Astrocyte (in vitro differentiated cells and primary cell): ENCODE results near the gene PHEX. TPM values are rescaled to one million over a fixed set of nuclear protein-coding genes. Genes with fewer than 3 reads are reported as not detected.
A peak's percentile ranks its signal among the peaks of the same experiment; 100 is the strongest.

Source experiments
- DNase-seq: peaks from one replicate; pipeline ENCODE4 v3.0.0-alpha.2; 2010; ENCODE audit warnings: low read depth
- FAIRE-seq: peaks from 2 replicates; lab custom pipeline; 2011; peaks lifted over from hg19 to GRCh38; lab: Jason Lieb, UNC
- H2AFZ ChIP-seq: 2 replicates; pipeline ENCODE4 v1.6.0; 2012; ENCODE audit warnings: low read depth, low read length, inconsistent platforms
- H3K27ac ChIP-seq: 2 replicates; pipeline ENCODE4 v1.5.1; 2011; ENCODE audit warnings: low read depth, low read length, inconsistent platforms
- H3K27me3 ChIP-seq: 2 replicates; pipeline ENCODE4 v1.6.0; 2011; ENCODE audit warnings: low read length, inconsistent platforms; ENCODE audit not compliant: insufficient read depth
- H3K36me3 ChIP-seq: 2 replicates; pipeline ENCODE4 v1.5.1; 2011; ENCODE audit warnings: low read length, inconsistent platforms; ENCODE audit not compliant: insufficient read depth
- H3K4me1 ChIP-seq: 2 replicates; pipeline ENCODE4 v1.5.1; 2011; ENCODE audit warnings: low read length, inconsistent platforms; ENCODE audit not compliant: insufficient read depth
- H3K4me2 ChIP-seq: 2 replicates; pipeline ENCODE4 v1.6.0; 2012; ENCODE audit warnings: low read length, inconsistent platforms
- H3K4me3 ChIP-seq: 2 replicates; pipeline ENCODE4 v1.5.1; 2011; ENCODE audit warnings: low read depth, mild to moderate bottlenecking, low read length, inconsistent platforms; ENCODE audit not compliant: insufficient read depth
- H3K79me2 ChIP-seq: 2 replicates; pipeline ENCODE4 v1.6.0; 2012; ENCODE audit warnings: mild to moderate bottlenecking, low read length, inconsistent platforms; ENCODE audit not compliant: insufficient read depth
- H3K9ac ChIP-seq: 2 replicates; pipeline ENCODE4 v1.6.0; 2012; ENCODE audit warnings: mild to moderate bottlenecking, low read length, inconsistent platforms
- H3K9me3 ChIP-seq: 2 replicates; pipeline ENCODE4 v1.5.1; 2012; ENCODE audit warnings: low read depth, mild to moderate bottlenecking, low read length, inconsistent platforms; ENCODE audit not compliant: insufficient read depth
- H4K20me1 ChIP-seq: 2 replicates; pipeline ENCODE4 v1.6.0; 2012; ENCODE audit warnings: low read length, inconsistent platforms; ENCODE audit not compliant: insufficient read depth
- H3K27ac Mint-ChIP-seq: one replicate; pipeline ENCODE4 v1.8.0; 2021; ENCODE audit warnings: mild to moderate bottlenecking, mixed read lengths; ENCODE audit not compliant: unreplicated experiment
- H3K27me3 Mint-ChIP-seq: one replicate; pipeline ENCODE4 v1.8.0; 2021; ENCODE audit warnings: low read depth, mixed read lengths; ENCODE audit not compliant: unreplicated experiment
- H3K36me3 Mint-ChIP-seq: one replicate; pipeline ENCODE4 v1.8.0; 2021; ENCODE audit warnings: low read depth, mixed read lengths; ENCODE audit not compliant: unreplicated experiment
- H3K4me1 Mint-ChIP-seq: one replicate; pipeline ENCODE4 v1.8.0; 2021; ENCODE audit warnings: low read depth, mixed read lengths; ENCODE audit not compliant: unreplicated experiment
- H3K4me3 Mint-ChIP-seq: one replicate; pipeline ENCODE4 v1.8.0; 2021; ENCODE audit warnings: mild to moderate bottlenecking, moderate library complexity, mixed read lengths; ENCODE audit not compliant: unreplicated experiment
- H3K9me3 Mint-ChIP-seq: one replicate; pipeline ENCODE4 v1.8.0; 2021; ENCODE audit warnings: mild to moderate bottlenecking, mixed read lengths; ENCODE audit not compliant: unreplicated experiment
- EZH2 ChIP-seq: IDR thresholded peaks from 2 replicates; pipeline ENCODE4 v1.6.1; 2012; ENCODE audit warnings: mild to moderate bottlenecking, low read length, inconsistent platforms; ENCODE audit not compliant: insufficient read depth
- total RNA-seq: library from RNA; stranded (reverse); gene quantifications from 2 replicates; pipeline ENCODE4 v1.2.1, GENCODE V29; 2021
- TF ChIP-seq, protein P1 (sequence below): IDR thresholded peaks from 2 replicates; pipeline ENCODE4 v1.5.1; 2011; ENCODE audit warnings: low read depth, mild to moderate bottlenecking, inconsistent platforms, low read length, moderate library complexity; ENCODE audit not compliant: insufficient read depth

PHEX gene
- total RNA-seq, 1 donor from 2014 or later: 0.36 TPM

- H2AFZ ChIP-seq: no peak overlapping the region
- DNase-seq (no peak), FAIRE-seq (peak; percentile 39)
- TF ChIP-seq, protein P1, sequence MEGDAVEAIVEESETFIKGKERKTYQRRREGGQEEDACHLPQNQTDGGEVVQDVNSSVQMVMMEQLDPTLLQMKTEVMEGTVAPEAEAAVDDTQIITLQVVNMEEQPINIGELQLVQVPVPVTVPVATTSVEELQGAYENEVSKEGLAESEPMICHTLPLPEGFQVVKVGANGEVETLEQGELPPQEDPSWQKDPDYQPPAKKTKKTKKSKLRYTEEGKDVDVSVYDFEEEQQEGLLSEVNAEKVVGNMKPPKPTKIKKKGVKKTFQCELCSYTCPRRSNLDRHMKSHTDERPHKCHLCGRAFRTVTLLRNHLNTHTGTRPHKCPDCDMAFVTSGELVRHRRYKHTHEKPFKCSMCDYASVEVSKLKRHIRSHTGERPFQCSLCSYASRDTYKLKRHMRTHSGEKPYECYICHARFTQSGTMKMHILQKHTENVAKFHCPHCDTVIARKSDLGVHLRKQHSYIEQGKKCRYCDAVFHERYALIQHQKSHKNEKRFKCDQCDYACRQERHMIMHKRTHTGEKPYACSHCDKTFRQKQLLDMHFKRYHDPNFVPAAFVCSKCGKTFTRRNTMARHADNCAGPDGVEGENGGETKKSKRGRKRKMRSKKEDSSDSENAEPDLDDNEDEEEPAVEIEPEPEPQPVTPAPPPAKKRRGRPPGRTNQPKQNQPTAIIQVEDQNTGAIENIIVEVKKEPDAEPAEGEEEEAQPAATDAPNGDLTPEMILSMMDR: no peak
- no peak for TF ChIP-seq EZH2
- no peaks in the 10 kb centered on the region for H3K4me1 Mint-ChIP-seq
- H3K27me3 Mint-ChIP-seq: no peaks in the 10 kb centered on the region
- H3K9me3 Mint-ChIP-seq: no peaks in the 10 kb centered on the region
- no peak overlapping the region for H3K9ac ChIP-seq
- H3K36me3 Mint-ChIP-seq: no peaks in the 10 kb centered on the region
- no peaks in the 10 kb centered on the region for H3K9me3 ChIP-seq
- H3K27me3 ChIP-seq: no peaks in the 10 kb centered on the region
- H3K4me1 ChIP-seq: no peaks in the 10 kb centered on the region
- H3K4me3 ChIP-seq: no peak overlapping the region
- no peaks in the 10 kb centered on the region for H3K36me3 ChIP-seq
- H3K27ac Mint-ChIP-seq: no peak overlapping the region
- H3K27ac ChIP-seq: no peak overlapping the region
- no peak overlapping the region for H3K4me2 ChIP-seq
- H4K20me1 ChIP-seq: no peaks in the 10 kb centered on the region
- H3K4me3 Mint-ChIP-seq: no peak overlapping the region
- H3K79me2 ChIP-seq: no peaks in the 10 kb centered on the region
These were observed 152.0 kb downstream of the PHEX start for GRCh38 chrX:22184096-22184495.

- no peak overlapping the region for H3K9ac ChIP-seq
- no peaks in the 10 kb centered on the region for H3K9me3 ChIP-seq
- TF ChIP-seq EZH2: no peak
- TF ChIP-seq, protein P1: no peak
- Mint-ChIP-seq H3K27ac (no peak overlapping the region), H3K4me1 (no peaks in the 10 kb centered on the region), H3K9me3 (no peaks in the 10 kb centered on the region), H3K27me3 (no peaks in the 10 kb centered on the region), H3K4me3 (no peak overlapping the region), H3K36me3 (no peaks in the 10 kb centered on the region)
- no peak overlapping the region for H3K27ac ChIP-seq
- no peak overlapping the region for H3K4me3 ChIP-seq
- H3K4me2 ChIP-seq: no peak overlapping the region
- H3K4me1 ChIP-seq: no peaks in the 10 kb centered on the region
- FAIRE-seq (no peak), DNase-seq (no peak)
- H3K36me3 ChIP-seq: no peaks in the 10 kb centered on the region
- H3K79me2 ChIP-seq: no peaks in the 10 kb centered on the region
- H2AFZ ChIP-seq: no peak overlapping the region
- no peaks in the 10 kb centered on the region for H3K27me3 ChIP-seq
- H4K20me1 ChIP-seq: no peaks in the 10 kb centered on the region
These were observed 154.0 kb downstream of the PHEX start for GRCh38 chrX:22186165-22186564.

GRCh38 chrX:22192419-22193060 lies 160.4 kb downstream of the PHEX start:
- Histone ChIP-seq H3K9ac (no peak overlapping the region), H3K36me3 (no peaks in the 10 kb centered on the region), H3K27me3 (no peaks in the 10 kb centered on the region), H3K9me3 (no peaks in the 10 kb centered on the region), H4K20me1 (no peaks in the 10 kb centered on the region), H3K4me1 (no peaks in the 10 kb centered on the region), H2AFZ (no peak overlapping the region), H3K4me3 (no peak overlapping the region), H3K79me2 (no peaks in the 10 kb centered on the region), H3K4me2 (peak overlapping the region; percentile 46), H3K27ac (no peak overlapping the region)
- TF ChIP-seq EZH2: no peak
- TF ChIP-seq, protein P1: peak; percentile 48
- DNase-seq (peak; percentile 15), FAIRE-seq (peak; percentile 17)
- no peak overlapping the region for H3K27ac Mint-ChIP-seq
- H3K4me3 Mint-ChIP-seq: no peak overlapping the region
- H3K4me1 Mint-ChIP-seq: no peaks in the 10 kb centered on the region
- H3K9me3 Mint-ChIP-seq: peaks cover 3% of the 10 kb centered on the region
- no peaks in the 10 kb centered on the region for H3K36me3 Mint-ChIP-seq
- H3K27me3 Mint-ChIP-seq: no peaks in the 10 kb centered on the region
